HK-2 (cell line): ENCODE results near the gene MSRB3.

Experiments
- DNase-seq: peaks from one replicate; pipeline ENCODE4 v3.0.0-alpha.2; 2018; ENCODE audit not compliant: unreplicated experiment

Gene MSRB3

DNA sequence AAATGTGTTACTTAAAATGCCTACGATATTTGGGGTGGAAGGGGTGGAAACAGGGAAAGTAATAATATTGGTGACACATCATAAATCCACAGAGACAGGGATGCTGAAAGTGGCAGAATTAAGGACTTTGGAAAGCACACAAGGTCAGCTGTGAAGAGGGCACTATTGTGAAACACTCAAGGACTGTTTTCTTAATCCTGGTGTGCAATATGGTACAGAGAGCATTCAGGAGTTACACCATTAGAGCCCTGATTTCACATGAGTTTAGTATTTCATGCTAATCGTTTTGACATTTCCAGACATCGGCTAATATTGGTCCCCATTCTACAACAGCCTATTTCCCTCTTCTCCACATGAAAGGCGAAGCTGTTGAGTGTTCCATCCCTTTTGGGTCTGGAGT lies 219.2 kb downstream of the MSRB3 start:
- DNase-seq, result no peak

GRCh38 chr12:65499167-65499566 lies 220.7 kb downstream of the MSRB3 start:
- no peak for DNase-seq

DNA sequence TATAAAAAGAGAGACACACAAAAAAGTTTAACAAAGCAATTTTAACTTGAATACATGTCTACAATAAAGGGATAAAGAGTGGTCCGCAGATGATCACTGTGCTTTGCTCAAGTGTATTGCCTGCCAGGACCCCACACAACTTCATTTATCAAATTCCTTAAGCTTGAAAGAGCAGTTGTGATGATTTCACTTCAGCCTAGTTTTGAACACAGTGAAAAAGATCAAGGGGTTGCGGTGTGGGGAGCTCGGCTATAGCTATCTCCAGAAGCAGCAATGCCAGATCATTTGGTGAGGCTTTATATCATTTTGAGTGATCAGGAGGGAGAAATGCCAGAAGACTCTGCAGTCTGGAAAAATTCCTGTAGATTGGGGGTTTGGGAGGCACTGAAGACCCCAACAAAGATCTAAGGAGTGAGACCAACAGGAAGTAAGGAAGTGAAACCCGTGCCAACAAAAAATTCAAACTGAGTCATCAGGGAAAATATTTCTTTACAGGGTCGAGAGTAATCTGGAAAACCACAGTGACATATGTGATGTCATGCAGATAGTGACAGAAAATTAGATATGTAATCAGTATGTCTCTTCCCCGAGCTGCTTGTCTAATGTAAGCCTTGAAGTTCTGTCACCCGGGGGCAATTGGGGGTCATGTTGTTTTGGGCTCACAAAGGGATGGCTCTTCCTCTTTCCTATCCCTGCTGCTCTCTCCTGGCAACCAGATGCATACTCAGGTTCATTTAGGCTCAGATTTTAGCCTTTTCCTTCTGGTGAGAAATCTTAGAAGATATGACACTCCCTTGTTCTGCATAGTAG lies 221.8 kb downstream of the MSRB3 start:
- DNase-seq, result no peak

DNA sequence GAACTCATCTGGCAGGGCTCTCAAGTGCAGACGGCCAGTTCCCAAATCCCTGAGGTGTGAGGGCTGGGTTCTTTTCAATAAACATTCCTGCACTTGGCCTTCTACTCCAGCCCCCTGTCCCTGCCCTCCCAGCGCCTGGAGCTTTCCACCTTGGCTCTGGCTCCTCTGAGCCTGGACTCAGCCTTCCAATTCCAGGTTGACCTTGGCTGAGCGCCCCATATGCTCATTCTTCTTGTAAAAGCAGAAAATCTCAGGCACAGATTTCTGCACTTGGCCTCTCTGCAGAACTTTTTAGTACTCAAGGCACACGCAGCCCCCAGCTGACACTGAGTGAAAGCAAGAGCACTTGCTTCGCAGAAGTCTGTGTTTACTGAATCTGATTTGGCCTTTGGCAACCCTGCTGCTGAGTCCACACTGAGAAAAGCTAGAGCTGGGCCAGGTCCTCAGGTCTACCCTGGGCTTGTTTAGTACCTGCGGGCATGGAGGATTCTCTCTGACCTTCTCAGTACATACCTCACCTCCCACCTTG lies 222.7 kb downstream of the MSRB3 start:
- DNase-seq, result no peak

DNA sequence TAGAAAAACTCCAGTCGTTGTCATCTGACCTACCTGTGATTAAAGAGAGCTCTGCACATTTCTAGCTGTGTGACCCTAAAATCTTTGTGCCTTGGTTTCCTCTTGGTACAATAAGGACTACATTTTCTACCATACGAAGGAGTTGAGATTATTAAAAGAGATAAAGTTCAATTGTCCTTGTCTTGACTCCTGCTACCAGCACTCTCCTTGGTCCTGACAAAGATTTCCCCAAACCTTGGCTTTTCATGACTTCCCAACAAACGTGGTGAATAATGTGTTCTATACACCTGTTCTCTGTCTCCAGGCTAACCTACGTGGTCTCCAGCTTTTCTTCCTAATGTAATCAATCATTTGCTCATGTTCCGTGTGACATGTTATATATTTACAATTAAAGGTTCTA lies 223.5 kb downstream of the MSRB3 start:
- DNase-seq, result no peak

DNA sequence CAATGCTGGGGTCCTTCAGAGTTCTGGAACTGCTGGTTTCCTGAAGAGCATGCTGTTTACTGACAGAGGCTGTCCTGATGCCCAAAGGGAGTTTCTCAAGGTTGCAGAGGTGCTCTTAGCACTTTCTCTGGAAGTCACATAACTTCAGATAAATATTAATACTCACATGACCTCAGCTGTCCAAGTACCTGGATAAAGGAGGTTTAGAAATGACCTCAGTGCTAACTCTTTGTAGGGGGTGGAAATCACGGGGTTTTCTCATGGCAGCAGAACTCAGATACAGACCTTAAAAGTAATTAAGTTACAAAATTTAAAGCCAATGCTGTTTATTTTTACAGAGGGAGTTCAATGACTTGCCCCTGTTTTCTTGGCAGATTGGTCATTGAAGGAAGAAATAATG lies 225.9 kb downstream of the MSRB3 start:
- DNase-seq, result no peak

- DNase-seq, result no peak
Observed at GRCh38 chr12:65505386-65506121, 227.1 kb downstream of the MSRB3 start.

- DNase-seq, result no peak
Observed at GRCh38 chr12:65508276-65509035, 230.0 kb downstream of the MSRB3 start.

GRCh38 chr12:65510007-65510406 lies 231.5 kb downstream of the MSRB3 start:
- no peak for DNase-seq

DNA sequence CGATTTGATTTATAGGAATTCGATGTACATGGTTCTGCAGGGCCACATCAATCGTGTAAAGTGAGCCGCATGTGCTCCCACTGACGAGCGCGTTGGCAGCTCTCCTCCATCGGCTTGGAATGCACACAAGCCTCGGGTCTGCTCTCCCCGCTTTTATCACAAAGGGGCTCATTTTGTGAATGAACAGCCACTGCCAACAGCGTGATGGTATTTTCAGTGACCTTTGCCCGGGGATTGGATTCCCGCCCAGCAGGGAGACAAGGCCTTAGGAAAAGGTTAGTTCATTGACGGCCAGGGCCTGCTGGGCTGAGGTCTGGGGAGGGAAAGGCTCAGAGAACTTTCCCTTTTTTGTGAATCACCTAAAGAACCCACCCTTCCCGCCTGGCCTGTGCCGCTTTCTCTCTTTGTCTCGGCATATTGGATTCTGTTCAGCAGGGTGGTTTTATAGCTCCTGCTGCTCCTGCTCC lies 232.1 kb downstream of the MSRB3 start:
- DNase-seq, result no peak

DNA sequence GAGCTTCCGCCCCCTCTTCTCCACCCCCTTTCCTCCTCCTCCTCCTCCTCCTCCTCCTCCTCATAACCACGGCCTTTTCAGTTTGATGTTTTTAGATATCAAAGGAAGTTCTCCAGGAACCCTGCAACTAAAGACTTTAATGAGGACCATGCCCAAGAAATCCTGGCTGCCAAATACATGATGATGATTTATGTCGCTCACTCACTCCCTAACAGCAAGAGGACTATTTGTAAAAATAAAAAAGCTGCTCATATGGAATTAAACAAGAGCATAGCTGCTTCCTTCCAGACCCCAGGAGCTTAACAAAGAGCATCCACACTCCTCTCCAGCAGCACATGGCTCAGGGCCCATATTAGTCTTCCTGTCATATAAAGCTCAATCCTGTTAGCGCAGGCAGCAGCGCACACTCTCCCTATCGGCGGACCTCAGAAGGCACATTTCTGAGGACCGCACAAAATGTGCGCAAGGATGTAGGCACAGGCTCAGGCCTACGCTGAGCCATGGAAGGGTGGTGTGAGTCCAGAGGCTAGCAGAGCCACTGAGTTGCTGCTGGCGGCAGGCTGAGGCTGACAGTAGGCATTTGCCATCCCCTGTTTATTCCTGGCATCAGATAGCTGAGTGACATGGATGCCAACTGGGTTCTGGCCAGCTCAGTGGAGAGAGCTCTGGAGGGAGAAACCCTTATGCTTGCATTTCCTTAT lies 232.8 kb downstream of the MSRB3 start:
- no peak for DNase-seq

DNA sequence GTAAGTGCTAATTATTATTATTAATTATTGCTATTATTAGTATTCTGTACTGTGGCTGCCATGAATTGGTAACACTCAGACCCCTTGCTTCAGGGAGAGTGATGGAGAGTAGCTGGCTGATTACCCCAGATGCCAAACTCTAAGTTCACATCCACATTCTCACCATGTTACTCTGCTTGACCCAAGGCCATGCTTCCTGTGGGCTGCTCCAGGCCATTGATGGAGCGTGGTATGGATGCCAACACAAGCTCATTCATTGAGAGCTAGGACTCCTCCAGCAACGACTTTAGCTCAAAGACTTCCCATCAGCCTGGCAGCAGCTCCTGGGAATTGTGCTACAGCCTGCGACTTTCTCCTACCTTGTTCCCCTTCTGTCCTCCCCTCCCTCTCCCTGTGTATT lies 233.4 kb downstream of the MSRB3 start:
- DNase-seq, result no peak
